Upper lobe of left lung (tissue), 4 donors: ENCODE results near the gene FANCC.

Source experiments
- POLR2AphosphoS5 ChIP-seq, 2 donors: sonication (generic); formaldehyde crosslinking; IDR thresholded peaks; one replicate each; pipeline ENCODE4 v1.5.1; 2017; ENCODE audit warnings: antibody characterized with exemption in 2 of 2
- TF ChIP-seq, protein P1 (sequence below), 6 experiments: fragments of 450-650 bp in 4 of 6; fragments of 200-600 bp in 2 of 6; sonication (generic) in 2 of 6; IDR thresholded peaks; one replicate each; pipeline ENCODE4 v1.5.1; 2016 to 2019; ENCODE audit warnings: antibody characterized with exemption in 6 of 6

DNA sequence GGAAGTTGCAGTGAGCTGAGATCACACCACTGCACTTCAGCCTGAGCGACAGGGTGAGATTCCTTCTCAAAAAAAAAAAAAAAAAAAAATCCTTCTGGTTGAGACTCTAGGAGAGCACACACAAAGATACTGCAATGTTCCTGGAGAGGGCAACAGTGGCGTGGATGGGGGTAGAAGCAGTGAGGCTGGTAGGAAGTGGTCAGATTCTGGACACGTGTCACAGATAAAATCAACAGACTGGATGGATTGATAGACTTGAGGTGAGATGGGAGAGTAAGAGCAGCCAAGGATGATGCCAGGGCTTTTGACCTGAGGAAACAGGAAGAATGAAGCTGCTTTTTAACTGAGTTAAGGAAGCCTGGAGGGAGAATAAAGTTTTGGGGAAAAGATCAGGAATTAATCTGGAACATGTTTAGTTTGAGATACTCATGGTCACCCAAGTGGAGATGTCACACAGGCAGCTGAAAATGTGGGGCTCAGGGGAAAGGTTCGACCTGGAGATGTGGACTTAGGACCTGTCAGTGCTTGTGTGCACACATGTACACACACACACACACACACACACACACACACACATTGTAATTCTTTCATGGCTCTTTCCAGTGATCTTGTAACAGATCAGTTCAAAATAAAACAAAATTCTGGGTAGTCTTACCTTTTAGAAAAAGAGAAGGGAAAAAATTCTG lies 88.1 kb downstream of the FANCC start:
- TF ChIP-seq, protein P1, sequence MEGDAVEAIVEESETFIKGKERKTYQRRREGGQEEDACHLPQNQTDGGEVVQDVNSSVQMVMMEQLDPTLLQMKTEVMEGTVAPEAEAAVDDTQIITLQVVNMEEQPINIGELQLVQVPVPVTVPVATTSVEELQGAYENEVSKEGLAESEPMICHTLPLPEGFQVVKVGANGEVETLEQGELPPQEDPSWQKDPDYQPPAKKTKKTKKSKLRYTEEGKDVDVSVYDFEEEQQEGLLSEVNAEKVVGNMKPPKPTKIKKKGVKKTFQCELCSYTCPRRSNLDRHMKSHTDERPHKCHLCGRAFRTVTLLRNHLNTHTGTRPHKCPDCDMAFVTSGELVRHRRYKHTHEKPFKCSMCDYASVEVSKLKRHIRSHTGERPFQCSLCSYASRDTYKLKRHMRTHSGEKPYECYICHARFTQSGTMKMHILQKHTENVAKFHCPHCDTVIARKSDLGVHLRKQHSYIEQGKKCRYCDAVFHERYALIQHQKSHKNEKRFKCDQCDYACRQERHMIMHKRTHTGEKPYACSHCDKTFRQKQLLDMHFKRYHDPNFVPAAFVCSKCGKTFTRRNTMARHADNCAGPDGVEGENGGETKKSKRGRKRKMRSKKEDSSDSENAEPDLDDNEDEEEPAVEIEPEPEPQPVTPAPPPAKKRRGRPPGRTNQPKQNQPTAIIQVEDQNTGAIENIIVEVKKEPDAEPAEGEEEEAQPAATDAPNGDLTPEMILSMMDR (IDR thresholded peaks at IDR 0.05): no peak
- TF ChIP-seq POLR2AphosphoS5 (IDR thresholded peaks at IDR 0.05): no peak
